ENCODE measurements around the gene CD6.

DNA sequence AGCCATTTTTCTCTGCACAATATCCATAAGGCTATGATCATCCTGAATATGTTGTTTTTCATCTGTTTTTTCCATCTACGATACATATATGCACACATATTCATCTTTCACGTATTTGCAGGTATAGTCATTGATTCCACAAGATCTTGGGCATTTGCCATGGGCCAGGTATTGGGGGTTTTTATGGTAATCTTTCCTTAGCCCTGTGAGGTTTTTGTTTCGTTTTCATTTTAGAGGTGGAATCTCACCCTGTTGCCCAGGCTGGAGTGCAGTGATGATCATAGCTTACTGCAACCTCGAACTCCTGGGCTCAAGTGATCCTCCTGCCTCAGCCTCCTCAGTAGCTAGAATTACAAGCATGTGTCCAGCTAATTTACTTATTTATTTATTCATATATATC is 20.0 kb downstream of the CD6 start:
- TF ChIP-seq CBX5 (IDR thresholded peaks at IDR 0.05; ENCODE audit: low read depth, low read length) (no peak), CTCF (IDR thresholded peaks at IDR 0.05; ENCODE audit: control extremely low read depth in 1 of 3, insufficient read depth in 1 of 3, low read depth in 1 of 3, low read length in 3 of 3) (no peak), POLR2AphosphoS5 (IDR thresholded peaks at IDR 0.05; ENCODE audit: low read depth, low read length) (no peak), YY1 (IDR thresholded peaks at IDR 0.05; ENCODE audit: low read depth, low read length) (no peak), POLR2A (IDR thresholded peaks at IDR 0.05; ENCODE audit: control extremely low read depth in 1 of 2, low read depth in 2 of 2, low read length in 2 of 2) (no peak), FOSL1 (IDR thresholded peaks at IDR 0.05; ENCODE audit: insufficient read depth, low read depth, low read length) (no peak), TEAD4 (IDR thresholded peaks at IDR 0.05; ENCODE audit: low read depth, low read length) (no peak), SUZ12 (IDR thresholded peaks at IDR 0.05; ENCODE audit: low read length) (no peak)
- TF ChIP-seq, protein P1, sequence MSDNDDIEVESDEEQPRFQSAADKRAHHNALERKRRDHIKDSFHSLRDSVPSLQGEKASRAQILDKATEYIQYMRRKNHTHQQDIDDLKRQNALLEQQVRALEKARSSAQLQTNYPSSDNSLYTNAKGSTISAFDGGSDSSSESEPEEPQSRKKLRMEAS (IDR thresholded peaks at IDR 0.05) = no peak

Measured in H1 (cell line).